Endothelial cell of umbilical vein (primary cell): ENCODE results near the gene GDPD3. TPM values are rescaled to one million over a fixed set of nuclear protein-coding genes. Genes with fewer than 3 reads are reported as not detected.

Experiments used
- BruUV-seq: library from RNA; stranded (reverse); fragments of 400-500 nt; replicated peaks from 2 replicates; lab custom pipeline; 2021; lab: Mats Ljungman, UMichigan
- CTCF ChIA-PET: fragments of 300-600, 350-600 bp; sonication (Branson Sonifier 250); formaldehyde crosslinking; loops from one replicate; lab custom pipeline; 2021; ENCODE audit warnings: antibody characterized with exemption, inconsistent platforms; lab: Charles Lee
- POLR2A ChIA-PET: fragments of 300-600, 350-600 bp; sonication (Branson Sonifier 250); formaldehyde crosslinking; loops from one replicate; lab custom pipeline; 2021; ENCODE audit warnings: antibody characterized with exemption, inconsistent platforms; lab: Charles Lee
- DNase-seq: peaks from one replicate; pipeline ENCODE4 v3.0.0-alpha.2; 2011; ENCODE audit warnings: low read depth, low spot score
- FAIRE-seq: peaks from 2 replicates; lab custom pipeline; 2011; peaks lifted over from hg19 to GRCh38; lab: Jason Lieb, UNC
- H2AFZ ChIP-seq: 2 replicates; pipeline ENCODE4 v1.6.0; 2012; ENCODE audit warnings: low read depth, low read length, control low read depth, inconsistent platforms
- H3K27ac ChIP-seq: 2 replicates; pipeline ENCODE4 v1.5.1; 2011; ENCODE audit warnings: low read depth, mild to moderate bottlenecking, control low read depth, low read length, moderate library complexity; ENCODE audit not compliant: insufficient read depth
- H3K27me3 ChIP-seq, 2 experiments: 2 replicates each; pipeline versions ENCODE4 v1.6.0 to v1.6.1; 2011; ENCODE audit warnings: low read length in 2 of 2, mixed read lengths in 1 of 2; ENCODE audit not compliant: control insufficient read depth in 2 of 2, insufficient read depth in 2 of 2
- H3K36me3 ChIP-seq, 2 experiments: 2 replicates in 1 of 2; 3 replicates in 1 of 2; pipeline ENCODE4 v1.5.1; 2011; ENCODE audit warnings: low read length in 2 of 2, mild to moderate bottlenecking in 1 of 2, moderate library complexity in 1 of 2; ENCODE audit not compliant: control insufficient read depth in 2 of 2, insufficient read depth in 2 of 2; ENCODE audit errors: extremely low read depth in 1 of 2
- H3K4me1 ChIP-seq: 3 replicates; pipeline ENCODE4 v1.5.1; 2011; ENCODE audit warnings: mild to moderate bottlenecking, low read length; ENCODE audit not compliant: control insufficient read depth, insufficient read depth; ENCODE audit errors: extremely low read depth
- H3K4me2 ChIP-seq: 2 replicates; pipeline ENCODE4 v1.6.1; 2011; ENCODE audit warnings: low read length, control low read depth, mixed read lengths; ENCODE audit not compliant: insufficient read depth
- H3K4me3 ChIP-seq, 3 experiments: fragments of 200-600 bp in 1 of 3; sonication (generic), shearing (Covaris generic) in 1 of 3; replicated peaks in 1 of 3; 2 replicates each; pipeline ENCODE4 v1.5.1; 2011 to 2016; ENCODE audit warnings: control low read depth in 3 of 3, low read length in 3 of 3, mild to moderate bottlenecking in 2 of 3, inconsistent platforms in 1 of 3, low read depth in 1 of 3, moderate library complexity in 1 of 3; ENCODE audit not compliant: insufficient read depth in 1 of 3
- H3K79me2 ChIP-seq: 2 replicates; pipeline ENCODE4 v1.6.0; 2012; ENCODE audit warnings: low read length, inconsistent platforms; ENCODE audit not compliant: control insufficient read depth, insufficient read depth
- H3K9ac ChIP-seq: replicated peaks from 2 replicates; pipeline ENCODE3; 2011; ENCODE audit warnings: low read length, control low read depth; ENCODE audit not compliant: insufficient read depth; ENCODE audit errors: extremely low read depth
- H3K9me1 ChIP-seq: replicated peaks from 3 replicates; pipeline ENCODE4 v1.6.0; 2011; ENCODE audit warnings: mild to moderate bottlenecking, low read length; ENCODE audit not compliant: control insufficient read depth, insufficient read depth; ENCODE audit errors: extremely low read depth
- H3K9me3 ChIP-seq: replicated peaks from 2 replicates; pipeline ENCODE4 v1.5.1; 2012; ENCODE audit warnings: low read length, inconsistent platforms; ENCODE audit not compliant: control insufficient read depth, insufficient read depth
- H4K20me1 ChIP-seq: replicated peaks from 2 replicates; pipeline ENCODE3; 2011; ENCODE audit warnings: mild to moderate bottlenecking, low read length; ENCODE audit not compliant: control insufficient read depth, insufficient read depth; ENCODE audit errors: extremely low read depth
- FOS ChIP-seq: IDR thresholded peaks from 2 replicates; pipeline ENCODE4 v1.6.1; 2011; ENCODE audit warnings: mild to moderate bottlenecking, low read length, moderate library complexity, borderline replicate concordance; ENCODE audit not compliant: insufficient read depth
- GATA2 ChIP-seq: IDR thresholded peaks from 2 replicates; pipeline ENCODE4 v1.7.0; 2011; ENCODE audit warnings: low read depth, mild to moderate bottlenecking, moderate library complexity, mixed read lengths, low read length; ENCODE audit not compliant: insufficient read length, insufficient read depth
- JUN ChIP-seq: IDR thresholded peaks from 2 replicates; pipeline ENCODE4 v1.6.1; 2011; ENCODE audit warnings: borderline replicate concordance, low read depth; ENCODE audit not compliant: insufficient read length, insufficient read depth
- MYC ChIP-seq: IDR thresholded peaks from one replicate; pipeline ENCODE4 v1.6.1; 2011; ENCODE audit warnings: mild to moderate bottlenecking, low read depth, low read length
- POLR2A ChIP-seq: IDR thresholded peaks from 2 replicates; pipeline ENCODE4 v1.6.1; 2012; ENCODE audit warnings: low read depth, mild to moderate bottlenecking, control low read depth, low read length
- POLR2AphosphoS5 ChIP-seq: IDR thresholded peaks from 2 replicates; pipeline ENCODE4 v1.6.1; 2012; ENCODE audit warnings: low read depth, mild to moderate bottlenecking, control low read depth, low read length, moderate library complexity; ENCODE audit not compliant: insufficient read depth
- dilution Hi-C: fragments of 300-500 bp; cut with MboI; formaldehyde crosslinking; loops from one replicate; pipeline ENCODE4 v1.15.0; 2019; ENCODE audit warnings: low sequenced_read_pairs; ENCODE audit not compliant: extremely low pct_ligation_motif_present
- intact Hi-C: fragments of 100-400 bp; cut with micrococcal nuclease; formaldehyde crosslinking; loops from one replicate; pipeline ENCODE4 v1.10.0; 2022
- polyA plus RNA-seq, 4 experiments: library from polyadenylated mRNA; depleted of rRNA in 3 of 4; stranded (reverse) in 3 of 4; unstranded in 1 of 4; fragments of >200 nt; gene quantifications; 2 replicates each; pipeline versions ENCODE4 v1.2.1 to v1.2.3, GENCODE V29; 2011 to 2012; ENCODE audit warnings: missing spikeins in 1 of 4
- total RNA-seq: library from RNA; stranded (reverse); gene quantifications from 2 replicates; pipeline ENCODE4 v1.2.3, GENCODE V29; 2021

Gene GDPD3
- total and polyA plus RNA-seq, 2 donors (not counting 3 experiments of a cell fraction or from before 2014, with no cell fraction given) = 8.0 to 18.6 TPM

DNA sequence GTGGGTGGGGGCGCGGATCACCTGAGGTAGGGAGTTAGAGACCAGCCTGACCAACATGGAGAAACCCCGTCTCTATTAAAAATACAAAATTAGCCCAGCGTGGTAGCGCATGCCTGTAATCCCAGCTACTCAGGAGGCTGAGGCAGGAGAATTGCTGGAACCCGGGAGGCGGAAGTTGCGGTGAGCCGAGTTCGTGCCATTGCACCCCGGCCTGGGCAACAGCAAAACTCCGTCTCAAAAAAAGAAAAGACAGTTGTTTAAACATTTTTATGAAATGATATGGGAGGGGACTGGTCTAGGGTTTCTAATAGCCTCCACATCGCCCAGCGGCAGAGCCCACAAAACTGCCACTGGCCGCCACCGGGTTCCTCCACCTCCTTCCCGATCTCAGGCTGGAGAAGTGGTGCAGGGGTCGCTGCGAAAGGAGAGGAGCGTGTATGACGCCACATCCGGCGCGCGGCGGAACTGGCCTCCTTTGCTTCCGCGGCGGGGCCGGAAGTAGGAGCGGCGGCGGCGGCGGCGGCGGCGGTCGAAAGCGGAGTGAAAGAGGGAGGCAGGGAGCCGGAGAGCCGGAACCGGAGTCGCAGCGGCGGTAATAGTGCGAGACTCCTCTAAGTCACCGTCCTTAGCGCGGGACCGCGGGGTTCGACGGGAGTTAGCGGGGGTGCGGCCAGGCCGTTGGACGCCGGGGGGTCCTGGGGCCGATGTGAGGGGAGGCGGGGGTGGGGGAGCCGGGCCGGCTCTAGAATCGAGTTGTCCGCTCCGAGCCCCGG is 37.6 kb downstream of the GDPD3 start, which contains the start of gene PPP4C:
PPP4C (plus strand) TSS at position 492 of the 773 bp plus-strand sequence. CDS start 384 bp downstream, outside the sequence.
- FAIRE-seq (peak; percentile 84), DNase-seq (peak; percentile 85)
- Histone ChIP-seq H3K4me2 (peak within 1 kb of the TSS; percentile 90), H4K20me1 (no peaks in the 10 kb centered on the region), H3K36me3 (peaks cover 13 to 29% of the 10 kb centered on the region in 2 experiments), H3K27ac (peak within 1 kb of the TSS; percentile 81), H3K9me1 (no peaks in the 10 kb centered on the region), H3K79me2 (peaks cover 43% of the 10 kb centered on the region), H2AFZ (peak within 1 kb of the TSS; percentile 43), H3K4me3 (peak within 1 kb of the TSS; percentile 58 to 78 (median 76)), H3K9me3 (no peaks in the 10 kb centered on the region), H3K9ac (peak within 1 kb of the TSS; percentile 88), H3K4me1 (peaks cover 24% of the 10 kb centered on the region), H3K27me3 (no peaks in the 10 kb centered on the region)
- POLR2A ChIA-PET = interaction anchor here (1.9 to 2.9 kb wide), 2 partner anchors 10 to 17 kb away, joined by 4 to 14 read pairs; partner anchors contain the start of gene ALDOA
- CTCF ChIA-PET = interaction anchor here (0.6 to 3.2 kb wide), 7 partner anchors 10 to 433 kb away, joined by 3 to 33 read pairs (median 4); partner anchors contain the start of genes ALDOA and TBX6
- intact Hi-C loops (loop anchor here (1.0 to 2.0 kb wide), 2 partner anchors 10 to 15 kb away; partner anchors contain the start of genes ALDOA and TBX6), dilution Hi-C loops (no loop called here)
- TF ChIP-seq JUN (no peak), GATA2 (no peak), MYC (no peak), POLR2A (peak; percentile 97), POLR2AphosphoS5 (peak; percentile 73), FOS (no peak)
- BruUV-seq = TSS peak; percentile 94
